22Rv1 (cell line): ENCODE results near the gene SH2B2.
A peak's percentile ranks its signal among the peaks of the same experiment; 100 is the strongest.

Source experiments
- H3K27ac ChIP-seq: fragments of 450-650 bp; 2 replicates; pipeline ENCODE4 v1.5.1; 2017
- ZFX ChIP-seq: fragments of 450-650 bp; IDR thresholded peaks from 2 replicates; pipeline ENCODE4 v1.6.1; 2017; ENCODE audit warnings: antibody characterized with exemption, borderline replicate concordance
- TF ChIP-seq, protein P1 (sequence below): fragments of 450-650 bp; IDR thresholded peaks from 2 replicates; pipeline ENCODE4 v1.5.1; 2017; ENCODE audit warnings: mild to moderate bottlenecking

The SH2B2 gene

DNA sequence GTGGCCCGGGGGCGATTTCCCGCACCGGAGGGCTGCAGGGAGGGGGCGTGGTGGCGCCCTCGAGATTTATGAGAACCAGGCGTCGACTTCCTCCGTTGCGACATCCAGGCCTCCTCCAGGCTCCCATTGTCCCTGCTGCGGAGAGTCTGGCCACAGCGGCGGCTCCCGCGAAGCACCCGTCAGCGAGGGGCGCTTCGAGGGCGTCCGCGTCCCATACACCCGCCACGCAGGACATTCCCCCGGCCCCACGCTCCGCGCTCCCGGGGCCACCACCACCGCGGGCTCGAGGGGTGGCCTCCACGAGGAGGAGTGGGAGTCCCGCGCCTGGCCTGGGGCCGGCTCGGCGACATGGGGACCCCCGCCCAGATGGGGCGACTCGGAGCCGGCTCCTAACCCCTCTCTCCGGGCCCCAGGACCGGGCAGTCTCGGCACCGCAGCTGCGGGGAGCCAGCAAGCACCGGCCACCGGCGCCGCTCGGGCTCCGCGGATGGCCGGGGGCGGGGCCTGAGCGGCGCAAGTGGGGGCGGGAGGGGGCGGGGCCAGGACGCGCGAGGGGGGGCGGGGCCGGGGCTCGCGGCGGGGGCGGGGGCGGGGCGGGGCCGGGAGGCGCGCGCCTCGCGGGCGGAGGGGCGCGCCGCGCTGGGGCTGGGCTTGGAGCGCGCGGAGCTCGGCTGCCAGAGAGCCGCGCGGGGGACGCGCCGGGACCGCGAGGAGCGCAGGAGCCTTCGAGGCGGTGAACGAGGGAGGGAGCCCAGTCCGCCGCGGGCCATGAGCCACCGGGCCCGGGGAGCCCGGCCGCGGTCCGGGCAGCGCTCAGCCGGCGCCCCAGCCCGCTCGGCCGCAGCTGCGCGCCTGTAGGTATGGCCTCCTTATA lies at the start of gene SH2B2:
SH2B2 (plus strand) TSS at position 632 of the 874 bp plus-strand sequence. CDS start 13,683 bp downstream, outside the sequence.
- H3K27ac ChIP-seq = peak within 1 kb of the TSS; percentile 64

DNA sequence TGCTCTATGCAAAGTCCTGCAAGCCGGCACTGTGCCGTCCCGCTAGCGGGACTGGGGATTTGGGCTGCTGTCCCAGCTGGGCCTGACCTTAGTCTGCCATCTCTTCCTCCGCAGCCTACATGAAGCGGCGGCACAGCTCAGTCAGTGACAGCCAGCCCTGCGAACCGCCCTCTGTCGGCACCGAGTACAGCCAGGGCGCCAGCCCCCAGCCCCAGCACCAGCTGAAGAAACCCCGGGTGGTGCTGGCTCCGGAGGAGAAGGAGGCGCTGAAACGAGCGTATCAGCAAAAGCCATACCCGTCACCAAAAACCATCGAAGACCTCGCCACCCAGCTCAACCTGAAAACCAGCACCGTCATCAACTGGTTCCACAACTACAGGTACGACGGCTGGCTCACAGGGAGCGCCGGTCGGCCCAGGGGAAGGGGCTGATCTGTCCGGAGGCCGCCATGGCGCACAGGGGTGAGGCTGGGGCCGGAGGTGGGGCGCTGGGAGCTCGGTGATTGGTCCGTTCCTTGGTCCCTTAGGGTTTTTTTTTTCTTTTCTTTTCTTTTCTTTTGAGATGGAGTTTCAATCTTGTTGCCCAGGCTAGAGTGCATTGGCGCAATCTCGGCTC lies 47.4 kb upstream of the SH2B2 start:
- TF ChIP-seq, protein P1, sequence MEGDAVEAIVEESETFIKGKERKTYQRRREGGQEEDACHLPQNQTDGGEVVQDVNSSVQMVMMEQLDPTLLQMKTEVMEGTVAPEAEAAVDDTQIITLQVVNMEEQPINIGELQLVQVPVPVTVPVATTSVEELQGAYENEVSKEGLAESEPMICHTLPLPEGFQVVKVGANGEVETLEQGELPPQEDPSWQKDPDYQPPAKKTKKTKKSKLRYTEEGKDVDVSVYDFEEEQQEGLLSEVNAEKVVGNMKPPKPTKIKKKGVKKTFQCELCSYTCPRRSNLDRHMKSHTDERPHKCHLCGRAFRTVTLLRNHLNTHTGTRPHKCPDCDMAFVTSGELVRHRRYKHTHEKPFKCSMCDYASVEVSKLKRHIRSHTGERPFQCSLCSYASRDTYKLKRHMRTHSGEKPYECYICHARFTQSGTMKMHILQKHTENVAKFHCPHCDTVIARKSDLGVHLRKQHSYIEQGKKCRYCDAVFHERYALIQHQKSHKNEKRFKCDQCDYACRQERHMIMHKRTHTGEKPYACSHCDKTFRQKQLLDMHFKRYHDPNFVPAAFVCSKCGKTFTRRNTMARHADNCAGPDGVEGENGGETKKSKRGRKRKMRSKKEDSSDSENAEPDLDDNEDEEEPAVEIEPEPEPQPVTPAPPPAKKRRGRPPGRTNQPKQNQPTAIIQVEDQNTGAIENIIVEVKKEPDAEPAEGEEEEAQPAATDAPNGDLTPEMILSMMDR = no peak
- TF ChIP-seq ZFX = no peak
- H3K27ac ChIP-seq = no peak overlapping the region

More for the DNA sequence above, at the start of gene SH2B2:
- no peak for TF ChIP-seq ZFX
- TF ChIP-seq, protein P1 = 0 out of 2 replicates have a peak, but pooled peaks have one; percentile 10

DNA sequence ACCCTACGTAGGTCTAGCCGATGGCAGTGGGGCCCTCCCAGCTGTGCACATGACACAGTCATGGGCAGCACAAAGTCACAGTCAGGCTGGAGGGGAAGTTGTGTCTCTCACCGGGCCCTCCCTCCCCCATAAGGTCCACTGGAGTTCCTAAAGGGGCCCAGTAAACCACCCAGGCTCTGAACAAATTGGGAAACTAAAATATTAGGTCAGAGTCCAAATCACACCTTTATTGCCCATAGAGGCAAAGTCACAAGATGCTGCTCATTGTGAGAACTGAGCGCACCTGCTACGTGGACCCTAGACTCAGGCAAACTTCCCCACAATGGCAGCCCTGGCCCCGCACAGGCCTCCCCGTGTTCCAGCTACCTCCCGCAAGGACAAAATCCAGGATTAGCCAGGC lies 45.2 kb upstream of the SH2B2 start:
- TF ChIP-seq, protein P1 = no peak
- no peak for TF ChIP-seq ZFX
- H3K27ac ChIP-seq = no peak overlapping the region

DNA sequence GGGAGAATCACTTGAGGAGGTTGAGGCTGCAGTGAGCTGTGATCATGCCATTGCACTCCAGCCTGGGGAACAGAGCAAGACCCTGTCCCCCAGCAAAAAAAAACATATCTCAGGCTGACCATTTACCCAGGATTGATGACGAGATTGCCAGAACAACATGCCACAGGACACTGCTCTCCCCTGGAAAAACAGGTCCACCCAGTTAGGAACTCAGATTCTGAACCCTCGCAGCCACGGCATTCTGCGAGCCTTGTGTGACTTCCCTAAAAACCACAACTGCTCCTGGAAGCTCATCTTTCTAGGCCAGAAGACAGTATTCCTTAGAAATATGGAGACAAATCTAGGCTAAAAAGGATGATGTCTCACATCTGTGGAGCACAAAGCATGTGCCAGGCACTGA lies 42.1 kb upstream of the SH2B2 start:
- no peak overlapping the region for H3K27ac ChIP-seq
- TF ChIP-seq ZFX = no peak
- TF ChIP-seq, protein P1 = no peak

DNA sequence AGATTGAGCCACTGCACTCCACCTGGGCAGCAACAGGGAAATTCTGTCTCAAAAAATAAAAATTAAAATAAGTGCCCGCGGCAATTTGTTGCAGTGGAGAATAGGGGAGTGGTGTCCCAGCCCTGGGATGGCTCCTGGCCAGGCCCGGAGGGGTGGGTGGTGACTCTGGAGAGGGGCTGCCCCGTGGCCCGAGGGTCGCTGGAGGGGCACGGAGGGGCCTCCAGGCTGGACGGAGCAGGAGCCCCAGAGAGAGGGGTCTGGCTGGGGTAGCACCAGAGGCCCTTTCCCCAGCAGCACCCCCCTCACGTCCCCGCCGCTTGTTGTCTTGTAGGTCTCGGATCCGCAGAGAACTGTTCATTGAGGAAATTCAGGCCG lies 38.6 kb upstream of the SH2B2 start:
- TF ChIP-seq, protein P1 = no peak
- TF ChIP-seq ZFX = no peak
- H3K27ac ChIP-seq = no peak overlapping the region

DNA sequence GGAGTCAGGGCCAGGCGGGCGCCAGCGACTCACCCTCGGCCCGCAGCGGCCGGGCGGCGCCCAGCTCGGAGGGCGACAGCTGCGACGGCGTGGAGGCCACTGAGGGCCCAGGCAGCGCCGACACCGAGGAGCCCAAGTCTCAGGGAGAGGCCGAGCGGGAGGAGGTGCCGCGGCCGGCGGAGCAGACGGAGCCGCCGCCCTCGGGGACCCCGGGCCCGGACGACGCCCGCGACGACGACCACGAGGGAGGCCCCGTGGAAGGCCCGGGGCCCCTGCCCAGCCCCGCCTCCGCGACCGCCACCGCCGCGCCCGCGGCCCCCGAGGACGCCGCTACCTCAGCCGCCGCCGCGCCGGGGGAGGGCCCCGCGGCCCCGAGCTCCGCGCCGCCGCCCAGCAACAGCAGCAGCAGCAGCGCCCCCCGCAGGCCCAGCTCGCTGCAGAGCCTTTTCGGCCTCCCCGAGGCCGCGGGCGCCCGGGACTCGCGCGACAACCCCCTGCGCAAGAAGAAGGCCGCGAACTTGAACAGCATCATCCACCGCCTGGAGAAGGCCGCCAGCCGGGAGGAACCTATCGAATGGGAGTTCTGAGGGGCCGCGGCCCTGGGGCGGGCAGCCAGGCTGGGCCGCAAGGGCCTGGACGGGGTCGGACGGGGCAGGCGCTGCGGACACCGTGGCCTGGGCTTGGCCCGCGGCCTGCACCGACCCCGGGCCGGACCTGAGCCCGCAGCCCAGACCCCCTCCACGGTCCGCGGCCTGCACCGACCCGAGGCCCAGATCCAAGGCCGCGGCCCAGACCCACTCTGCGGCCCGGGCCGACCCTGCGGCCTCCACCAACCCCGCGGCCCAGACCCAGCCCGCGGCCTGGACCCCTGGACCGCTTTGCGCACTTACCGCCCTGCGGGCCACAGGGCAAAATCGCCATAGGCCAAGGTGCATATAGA lies 37.9 kb upstream of the SH2B2 start:
- TF ChIP-seq, protein P1 = peak; percentile 27; the same call in 1 of the 2 replicates
- no peak for TF ChIP-seq ZFX
- no peak overlapping the region for H3K27ac ChIP-seq
